ENCODE measurements around the gene TGFB2.
A peak's percentile ranks its signal among the peaks of the same experiment; 100 is the strongest.

Gene TGFB2

GRCh38 chr1:218467101-218468072 is 122.3 kb downstream of the TGFB2 start:
- Histone ChIP-seq H3K36me3 (replicated peaks; ENCODE audit: low read depth, low read length) (no peaks in the 10 kb centered on the region), H3K9me3 (ENCODE audit: insufficient read depth, low read length) (no peaks in the 10 kb centered on the region), H3K9ac (ENCODE audit: low read length) (no peak overlapping the region), H3K4me2 (ENCODE audit: low read length) (no peak overlapping the region), H3K27ac (ENCODE audit: low read length) (no peak overlapping the region), H3K79me2 (ENCODE audit: low read length) (no peaks in the 10 kb centered on the region), H4K20me1 (ENCODE audit: insufficient read depth, low read length) (no peaks in the 10 kb centered on the region), H3K4me3 (ENCODE audit: low read length) (no peak overlapping the region), H2AFZ (ENCODE audit: low read depth, low read length) (no peak overlapping the region), H3K4me1 (ENCODE audit: low read length) (peaks cover 23% of the 10 kb centered on the region), H3K27me3 (ENCODE audit: low read depth, low read length) (peaks cover 22% of the 10 kb centered on the region)
- TF ChIP-seq EZH2phosphoT487 (IDR thresholded peaks at IDR 0.05; ENCODE audit: low read depth) (no peak), CTCF (IDR thresholded peaks at IDR 0.05; ENCODE audit: low read depth, low read length) (no peak)

- H3K4me1 ChIP-seq (ENCODE audit: low read length), result peaks cover 19% of the 10 kb centered on the region
- H3K4me3 ChIP-seq (ENCODE audit: low read length), result no peak overlapping the region
- H3K27me3 ChIP-seq (ENCODE audit: low read depth, low read length), result 0 out of 2 replicates have a peak, but pooled peaks cover 17% of the 10 kb centered on the region
- H3K9me3 ChIP-seq (ENCODE audit: insufficient read depth, low read length), result no peaks in the 10 kb centered on the region
- TF ChIP-seq CTCF (IDR thresholded peaks at IDR 0.05; ENCODE audit: low read depth, low read length), result no peak
- H3K4me2 ChIP-seq (ENCODE audit: low read length), result no peak overlapping the region
- no peaks in the 10 kb centered on the region for H3K36me3 ChIP-seq (replicated peaks; ENCODE audit: low read depth, low read length)
- H3K79me2 ChIP-seq (ENCODE audit: low read length), result no peaks in the 10 kb centered on the region
- no peak overlapping the region for H3K27ac ChIP-seq (ENCODE audit: low read length)
- no peak overlapping the region for H2AFZ ChIP-seq (ENCODE audit: low read depth, low read length)
- H4K20me1 ChIP-seq (ENCODE audit: insufficient read depth, low read length), result no peaks in the 10 kb centered on the region
- H3K9ac ChIP-seq (ENCODE audit: low read length), result no peak overlapping the region
Observed at GRCh38 chr1:218468711-218469110, 123.6 kb downstream of the TGFB2 start.

- Histone ChIP-seq H3K9me3 (ENCODE audit: insufficient read depth, low read length) (no peaks in the 10 kb centered on the region), H3K4me2 (ENCODE audit: low read length) (peak overlapping the region; percentile 57), H3K79me2 (ENCODE audit: low read length) (no peaks in the 10 kb centered on the region), H3K27ac (ENCODE audit: low read length) (peak overlapping the region; percentile 44), H3K36me3 (replicated peaks; ENCODE audit: low read depth, low read length) (no peaks in the 10 kb centered on the region), H3K4me3 (ENCODE audit: low read length) (no peak overlapping the region), H3K4me1 (ENCODE audit: low read length) (peaks cover 46% of the 10 kb centered on the region), H4K20me1 (ENCODE audit: insufficient read depth, low read length) (no peaks in the 10 kb centered on the region), H3K9ac (ENCODE audit: low read length) (no peak overlapping the region), H3K27me3 (ENCODE audit: low read depth, low read length) (0 out of 2 replicates have a peak, but pooled peaks cover 13% of the 10 kb centered on the region), H2AFZ (ENCODE audit: low read depth, low read length) (peak overlapping the region; percentile 26; the same call in 1 of the 2 replicates)
- TF ChIP-seq EZH2phosphoT487 (IDR thresholded peaks at IDR 0.05; ENCODE audit: low read depth), result no peak
- peak; percentile 42 for TF ChIP-seq CTCF (IDR thresholded peaks at IDR 0.05; ENCODE audit: low read depth, low read length)
Observed at GRCh38 chr1:218472885-218473284, 127.7 kb downstream of the TGFB2 start.

DNA sequence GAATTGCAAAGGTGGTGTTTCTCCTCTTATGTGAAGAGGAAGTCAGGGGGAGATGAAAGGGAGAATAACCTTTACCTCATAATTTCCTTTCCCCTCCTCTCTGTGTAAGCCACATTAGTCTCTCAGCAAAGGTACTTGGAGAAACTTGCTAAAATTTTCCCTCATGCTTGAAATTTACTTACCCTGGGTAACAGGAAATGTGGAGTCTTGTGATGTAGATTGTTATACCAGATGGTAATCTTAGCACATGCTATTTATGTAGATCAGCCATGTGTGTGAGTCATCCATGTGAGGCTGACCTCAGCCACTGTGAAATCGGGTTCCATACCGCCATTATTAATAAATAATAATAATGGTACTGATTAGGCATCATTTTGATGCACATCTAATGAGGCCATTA is 128.4 kb downstream of the TGFB2 start:
- Histone ChIP-seq H4K20me1 (ENCODE audit: insufficient read depth, low read length) (no peaks in the 10 kb centered on the region), H3K27ac (ENCODE audit: low read length) (peak overlapping the region; percentile 44), H3K9ac (ENCODE audit: low read length) (no peak overlapping the region), H3K4me3 (ENCODE audit: low read length) (no peak overlapping the region), H3K79me2 (ENCODE audit: low read length) (no peaks in the 10 kb centered on the region), H3K27me3 (ENCODE audit: low read depth, low read length) (0 out of 2 replicates have a peak, but pooled peaks cover 13% of the 10 kb centered on the region), H3K36me3 (replicated peaks; ENCODE audit: low read depth, low read length) (no peaks in the 10 kb centered on the region), H3K4me2 (ENCODE audit: low read length) (peak overlapping the region; percentile 57), H3K9me3 (ENCODE audit: insufficient read depth, low read length) (no peaks in the 10 kb centered on the region), H3K4me1 (ENCODE audit: low read length) (peaks cover 44% of the 10 kb centered on the region), H2AFZ (ENCODE audit: low read depth, low read length) (peak overlapping the region; percentile 26; the same call in 1 of the 2 replicates)
- TF ChIP-seq CTCF (IDR thresholded peaks at IDR 0.05; ENCODE audit: low read depth, low read length) (no peak), EZH2phosphoT487 (IDR thresholded peaks at IDR 0.05; ENCODE audit: low read depth) (no peak)
